NCI-H1092 (cell line): Measurements from ENCODE around the gene CDH4.

Experiments used
- DNase-seq: peaks from one replicate; lab custom pipeline; 2025; lab: John Stamatoyannopoulos, UW

The CDH4 gene

DNA sequence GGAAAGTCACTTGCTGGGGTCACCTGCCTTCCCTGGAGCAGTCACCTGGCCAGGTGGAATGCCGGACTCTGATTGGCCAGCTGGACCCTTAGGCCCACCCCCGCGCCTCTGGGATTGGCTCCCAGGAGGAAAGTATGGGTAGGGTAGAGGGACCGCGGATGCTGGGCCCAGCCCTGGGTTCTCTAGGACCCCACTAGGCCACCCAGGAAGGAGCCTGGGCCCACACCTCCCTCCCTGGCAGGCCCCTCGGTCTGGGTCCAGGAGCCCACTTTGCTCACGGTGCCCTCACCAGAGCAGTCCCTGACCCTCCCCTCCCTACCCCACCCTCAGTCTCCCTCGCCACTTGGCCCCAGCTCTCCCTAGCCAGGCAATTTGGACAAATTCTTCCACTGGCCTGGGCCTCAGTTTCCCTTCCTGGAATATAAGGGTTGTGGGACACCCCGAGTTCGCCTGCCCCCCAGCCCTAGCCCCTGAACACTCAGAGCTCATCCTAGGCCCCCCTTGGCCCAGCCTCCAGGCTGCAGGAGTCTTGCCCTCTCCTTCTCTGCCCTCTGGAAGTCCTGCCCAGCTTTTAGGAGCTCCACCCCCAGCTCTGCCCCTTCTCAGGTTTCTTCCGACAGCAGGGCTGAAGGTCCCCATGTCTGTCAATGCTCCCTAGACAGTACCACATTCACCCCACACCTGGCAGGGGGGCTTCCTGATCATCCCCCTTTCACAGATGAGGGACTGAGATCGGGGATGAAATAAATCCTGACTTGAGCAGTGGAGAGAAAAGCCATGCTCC lies 514.0 kb downstream of the CDH4 start:
- DNase-seq: no peak

DNA sequence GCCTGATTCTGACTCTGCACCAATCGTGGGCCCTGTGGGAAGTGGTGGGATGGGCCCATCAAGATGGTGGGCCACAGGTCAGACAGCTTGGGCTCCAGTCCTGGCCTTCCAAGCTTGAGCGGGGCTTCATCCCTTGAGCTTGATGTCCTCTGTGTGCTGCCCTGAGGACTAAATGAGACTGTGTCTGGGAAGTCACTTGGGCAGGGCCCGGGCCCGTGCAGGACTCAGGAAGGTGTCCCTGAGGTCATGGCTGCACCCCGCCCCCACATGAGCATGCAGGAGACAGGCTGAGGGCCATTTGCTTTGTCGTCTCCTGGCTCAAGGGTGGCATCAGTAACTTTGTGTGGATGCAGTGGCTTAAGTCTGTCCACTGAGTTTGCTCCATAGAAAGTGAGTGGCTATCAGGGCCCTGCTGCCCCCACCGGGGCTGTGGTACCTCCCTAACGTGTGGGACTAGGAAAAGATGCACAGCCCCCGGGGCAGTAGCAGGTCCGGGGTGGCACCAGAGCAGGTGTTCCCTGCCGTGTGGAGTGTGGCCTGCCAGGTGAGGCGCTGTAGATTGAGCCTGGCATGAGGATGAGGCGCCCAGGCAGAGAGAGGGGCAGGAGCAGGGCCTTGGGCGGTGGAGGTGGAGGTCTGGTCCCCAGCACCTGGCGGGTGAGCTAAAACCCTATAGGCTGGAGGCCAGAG lies 515.0 kb downstream of the CDH4 start:
- DNase-seq: no peak

DNA sequence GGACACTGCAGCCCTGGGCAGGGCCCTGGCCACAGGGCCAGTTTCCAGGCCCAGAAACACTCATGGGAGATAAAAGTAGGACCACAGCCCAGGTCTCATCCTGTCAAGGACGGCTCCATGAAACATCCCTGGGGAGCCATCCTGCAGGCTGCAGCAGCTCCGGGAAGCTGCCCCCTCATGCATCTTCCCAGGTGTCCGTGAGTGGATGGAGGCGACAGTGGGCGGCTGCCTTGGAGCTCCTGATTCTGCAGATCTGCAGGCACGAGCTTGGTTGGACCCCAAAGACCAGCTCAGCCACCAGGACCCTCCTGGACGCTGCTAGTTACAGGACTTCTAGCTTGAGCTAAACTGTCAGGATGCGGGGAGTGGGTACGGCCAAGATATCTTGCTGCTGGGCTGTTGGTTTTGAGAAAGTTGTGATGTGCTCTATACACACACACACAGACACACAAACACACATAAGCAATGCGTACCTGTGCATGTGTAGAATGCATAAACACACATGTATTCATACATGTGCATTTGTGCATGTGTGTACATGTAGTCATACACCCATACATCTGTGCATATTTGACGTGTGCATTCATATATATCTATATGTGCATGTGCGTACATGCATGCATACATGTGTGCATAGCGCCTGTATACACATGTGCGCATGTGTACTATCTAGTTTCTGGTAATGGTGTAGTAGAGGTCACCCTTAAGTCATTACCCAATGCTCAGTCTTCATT lies 515.9 kb downstream of the CDH4 start:
- no peak for DNase-seq

DNA sequence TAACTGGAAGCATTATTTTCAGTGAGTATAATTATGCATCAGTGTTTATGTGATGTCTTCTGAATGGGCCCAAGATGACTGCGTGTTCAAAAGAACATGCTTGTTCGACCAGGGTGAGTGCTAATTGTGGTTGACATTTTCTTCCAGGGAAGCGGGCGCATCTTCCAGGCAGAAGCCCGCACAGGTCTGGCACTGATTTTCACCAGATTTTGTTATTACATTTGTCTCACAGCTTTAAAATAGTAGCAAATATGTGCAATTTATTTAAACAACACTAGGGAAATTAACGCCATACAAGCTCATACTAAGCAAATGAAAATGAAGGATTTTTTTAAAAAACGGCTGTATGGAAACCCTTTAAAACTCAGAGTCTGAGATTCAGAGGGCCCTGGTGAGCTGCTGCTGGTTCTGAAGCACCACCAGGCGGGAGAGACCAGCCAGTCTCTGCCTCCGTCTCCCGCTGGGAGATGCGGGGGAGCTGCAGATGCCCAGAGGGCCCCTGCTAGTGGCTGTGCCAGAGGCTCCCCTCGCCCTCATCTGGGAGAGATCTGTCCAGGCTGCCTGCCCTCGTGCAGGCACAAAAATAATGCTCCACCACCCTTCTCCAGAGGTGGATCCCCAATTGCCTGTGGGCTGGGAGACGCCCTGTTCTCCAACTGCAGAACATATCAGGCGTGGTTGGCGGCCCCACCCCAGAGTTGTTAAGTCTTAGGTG lies 516.7 kb downstream of the CDH4 start:
- DNase-seq: no peak

DNA sequence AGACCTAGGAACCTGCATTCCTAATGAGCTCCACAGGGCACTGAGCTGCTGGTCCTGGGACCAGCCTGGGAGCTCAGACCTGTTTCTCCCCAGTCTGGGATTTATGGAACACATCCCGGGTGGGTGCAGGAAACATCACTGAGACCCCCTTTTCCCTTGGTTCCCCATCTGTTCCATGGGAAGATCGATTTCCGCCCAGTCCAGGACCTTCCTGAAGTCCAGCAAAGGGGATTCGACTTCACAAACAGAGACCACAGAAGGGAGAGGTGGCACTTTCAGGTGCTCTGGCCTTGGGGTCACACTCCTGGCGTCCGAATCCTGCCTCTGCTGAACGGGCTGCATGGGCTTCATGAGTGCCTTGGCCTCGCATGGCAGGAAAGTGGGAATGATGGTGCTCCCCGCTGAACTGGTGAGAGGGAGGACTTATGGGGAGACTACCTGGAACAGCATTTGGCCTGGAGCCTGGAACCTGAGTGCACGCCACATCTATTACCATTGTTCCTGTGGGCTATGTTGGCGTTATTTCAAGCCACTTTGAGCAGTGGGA lies 517.3 kb downstream of the CDH4 start:
- no peak for DNase-seq

DNA sequence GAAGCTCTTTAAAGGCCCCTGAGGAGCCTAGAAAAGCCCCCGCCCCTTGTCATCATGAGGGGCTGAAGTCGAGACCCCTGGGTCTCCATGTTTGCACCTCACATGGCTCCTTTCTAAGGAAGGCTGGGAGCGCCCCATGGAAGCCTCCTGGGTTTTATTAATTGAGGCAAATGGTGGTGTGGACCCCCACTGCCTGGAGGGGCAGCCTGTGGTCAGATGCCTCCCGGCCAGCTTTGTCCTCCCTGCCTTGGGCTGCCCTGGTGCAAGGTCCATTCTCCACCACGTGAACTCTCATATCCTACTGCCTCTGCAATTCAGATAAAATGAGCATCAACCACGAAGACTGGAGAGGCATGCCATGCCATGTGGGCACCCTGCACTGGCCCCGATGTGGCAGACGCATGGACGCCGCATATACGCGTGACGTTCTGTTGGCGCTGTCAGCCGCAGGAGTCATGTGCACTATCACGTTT lies 518.1 kb downstream of the CDH4 start:
- DNase-seq: no peak

DNA sequence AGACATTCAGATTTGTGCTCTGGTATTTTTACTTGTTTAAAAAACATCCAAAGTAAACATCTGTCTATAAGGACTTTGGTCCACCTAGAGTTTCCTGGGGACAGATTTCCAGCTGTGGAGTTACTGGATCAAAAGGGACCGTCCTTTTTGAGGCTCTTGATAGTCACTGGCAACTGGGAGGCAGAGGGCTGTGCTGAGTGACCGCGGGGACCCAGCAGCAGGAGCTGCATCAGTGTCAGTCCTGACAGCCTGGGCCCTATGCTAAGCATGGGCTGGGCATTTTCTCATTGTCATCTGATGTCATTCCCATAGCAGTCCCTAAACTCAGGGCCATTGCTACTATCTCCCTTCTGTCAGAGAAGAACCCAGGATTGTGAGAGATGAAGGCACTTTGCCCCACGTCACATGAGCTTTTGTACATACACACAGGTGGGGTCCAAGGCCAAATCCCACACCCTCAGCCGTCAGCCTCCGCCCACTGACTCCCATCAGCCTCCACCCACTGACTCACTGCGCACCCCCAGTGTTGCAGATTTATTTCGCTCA lies 519.8 kb downstream of the CDH4 start:
- DNase-seq: no peak

DNA sequence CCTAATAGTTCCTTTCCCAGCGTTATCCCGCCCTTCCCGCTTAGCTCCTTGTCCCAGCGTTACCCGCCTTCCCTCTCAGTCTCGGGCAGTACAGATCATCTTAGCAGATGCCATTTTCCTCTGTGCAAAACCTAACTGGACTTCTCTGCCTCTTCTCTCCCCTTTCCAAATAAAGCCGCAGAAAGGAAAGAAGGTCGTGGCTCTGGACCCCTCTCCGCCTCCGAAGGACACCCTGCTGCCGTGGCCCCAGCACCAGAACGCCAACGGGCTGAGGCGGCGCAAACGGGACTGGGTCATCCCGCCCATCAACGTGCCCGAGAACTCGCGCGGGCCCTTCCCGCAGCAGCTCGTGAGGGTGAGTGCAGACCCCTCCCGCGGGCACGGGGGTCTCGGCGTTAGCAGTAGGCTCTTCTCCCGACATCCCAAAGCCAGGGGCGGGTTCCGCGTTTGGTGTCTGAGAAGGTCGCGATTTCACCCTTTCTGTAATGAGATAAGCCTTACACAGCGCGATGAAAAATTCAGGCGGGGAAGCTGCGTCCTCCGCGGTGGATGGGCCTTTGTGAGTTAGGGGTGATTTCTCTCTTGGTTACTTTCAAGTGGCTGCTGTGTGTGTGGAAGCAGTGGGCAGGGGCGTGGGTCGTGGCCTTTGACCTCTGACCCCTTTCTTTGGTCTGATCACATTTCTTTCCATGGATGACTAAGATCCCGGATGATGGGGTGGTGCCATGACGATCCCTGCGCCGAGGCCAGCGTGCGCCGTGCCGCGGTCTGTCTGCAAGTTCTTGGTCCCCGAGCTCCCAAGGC lies 521.0 kb downstream of the CDH4 start:
- DNase-seq: no peak

DNA sequence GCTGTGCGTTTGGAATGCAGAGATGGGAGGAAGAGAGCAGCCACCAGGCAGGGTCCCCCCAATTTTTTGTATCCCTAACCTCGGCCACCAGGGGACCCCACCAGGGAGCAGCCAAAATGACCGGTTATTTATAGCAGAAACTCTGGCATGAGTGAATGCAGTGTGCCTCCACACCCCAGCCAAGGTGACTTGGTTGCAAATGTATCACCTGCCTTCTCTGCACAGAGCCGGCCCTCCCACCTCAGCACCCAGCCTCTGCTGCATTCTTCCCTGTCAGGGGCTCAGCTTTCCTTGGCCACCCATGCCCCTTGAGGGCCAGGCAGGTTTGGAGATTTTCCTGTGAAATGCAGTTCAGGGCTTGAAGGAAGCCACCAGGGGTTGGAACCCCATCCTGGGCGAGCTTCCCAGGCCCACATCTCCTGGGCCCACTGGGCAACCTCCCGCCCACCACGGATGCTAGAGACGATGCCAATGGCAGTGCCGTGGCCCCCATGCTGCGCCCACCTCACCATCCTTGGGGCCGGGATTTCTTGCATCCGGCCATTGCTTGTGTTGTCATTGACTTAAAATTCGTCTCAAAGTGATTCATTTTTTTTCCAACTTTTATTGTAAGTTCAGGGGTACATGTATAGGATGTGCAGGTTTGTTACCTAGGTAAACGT lies 522.0 kb downstream of the CDH4 start:
- no peak for DNase-seq

DNA sequence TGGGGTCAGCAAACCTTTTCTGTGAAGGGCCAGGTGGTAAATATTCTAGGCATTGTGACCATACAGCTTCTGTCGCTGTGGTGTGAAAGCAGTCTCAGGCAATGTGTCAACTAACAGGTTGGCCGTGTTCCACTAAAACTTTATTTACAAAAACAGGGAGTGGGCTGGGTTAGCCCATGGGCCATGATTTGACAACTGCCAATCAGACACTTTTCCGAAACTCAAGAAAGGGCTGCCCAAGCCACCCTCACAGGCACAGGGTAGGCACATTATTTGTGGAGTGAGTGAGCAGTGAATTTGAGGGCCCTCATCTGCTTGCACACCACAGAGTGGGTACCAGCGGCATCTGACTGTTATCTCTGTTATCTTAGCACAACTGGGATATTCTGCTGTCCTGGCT lies 523.4 kb downstream of the CDH4 start:
- DNase-seq: no peak

DNA sequence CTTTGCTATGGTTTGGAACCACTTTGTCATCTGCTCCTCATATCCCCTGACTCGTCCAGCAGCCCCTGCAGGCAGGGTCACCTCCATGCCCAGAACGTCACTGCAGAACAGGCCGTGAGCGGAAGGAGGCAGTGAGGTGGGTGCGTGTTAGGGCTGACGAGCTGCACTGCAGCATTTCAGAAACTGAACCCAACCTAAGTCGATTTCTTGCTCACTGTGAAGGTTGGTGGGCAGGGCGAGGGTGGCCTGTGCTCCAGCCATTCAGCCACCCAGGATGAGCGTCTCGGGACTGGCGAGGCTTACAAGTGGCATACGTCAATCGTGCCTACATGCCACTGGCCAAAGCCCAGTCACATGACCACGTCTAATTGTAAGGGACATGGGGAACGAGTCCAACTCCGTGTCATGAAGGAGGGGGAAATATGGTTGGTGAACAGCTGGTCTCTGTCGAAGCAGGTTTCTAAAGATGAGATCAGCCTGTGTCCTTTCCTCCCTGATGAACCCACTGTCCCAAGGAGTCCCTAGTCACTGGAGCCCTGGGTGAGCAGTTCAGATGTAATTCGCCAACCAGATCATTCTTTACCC lies 524.5 kb downstream of the CDH4 start:
- DNase-seq: no peak

DNA sequence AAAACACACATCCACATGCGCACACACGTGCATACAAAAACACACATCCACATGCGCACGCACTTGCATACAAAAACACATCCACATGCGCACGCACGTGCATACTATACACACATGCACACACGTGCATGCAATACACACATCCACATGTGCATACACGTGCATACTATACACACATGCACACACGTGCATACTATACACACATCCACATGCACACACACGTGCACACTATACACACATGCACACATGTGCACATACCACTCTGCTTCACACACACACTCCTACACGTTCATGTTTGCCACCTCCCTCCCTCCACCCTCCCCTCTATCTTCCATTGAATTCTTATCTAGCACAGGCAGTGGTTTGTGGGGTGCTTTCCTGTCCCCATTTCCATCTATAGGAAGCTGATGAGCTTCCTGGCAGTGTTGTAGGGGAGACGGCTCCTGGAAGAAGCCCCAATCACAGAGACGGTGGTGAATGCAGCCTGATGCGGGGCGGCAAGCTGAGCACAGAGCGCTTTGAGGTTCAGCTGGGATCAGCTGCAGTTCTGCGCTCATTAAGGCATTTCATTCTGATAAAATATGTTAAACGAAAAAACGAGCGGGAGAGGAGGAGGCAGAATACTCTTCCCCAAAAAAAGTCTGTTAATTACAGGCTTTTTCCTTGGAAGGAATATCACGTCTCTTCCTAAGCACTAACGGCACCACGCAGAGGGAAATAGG lies 525.9 kb downstream of the CDH4 start:
- DNase-seq: no peak

DNA sequence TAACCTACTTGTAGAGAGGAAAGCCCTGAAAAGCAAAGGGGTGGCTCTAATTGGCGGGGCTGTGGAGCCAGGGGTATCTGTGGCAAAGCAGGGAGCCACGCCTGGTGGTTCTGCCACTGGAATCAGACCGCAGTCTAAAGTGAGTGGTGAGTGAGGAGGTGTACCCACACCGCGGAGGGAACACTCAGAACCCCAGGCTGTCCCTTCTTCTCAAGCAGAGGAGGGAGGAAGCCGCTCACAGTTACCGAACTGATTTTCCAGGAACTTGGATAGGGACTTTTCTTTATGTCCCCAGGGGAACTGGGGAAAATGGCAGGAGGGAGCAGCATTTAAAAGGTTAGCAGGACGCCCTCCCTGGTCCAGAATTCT lies 526.4 kb downstream of the CDH4 start:
- no peak for DNase-seq

DNA sequence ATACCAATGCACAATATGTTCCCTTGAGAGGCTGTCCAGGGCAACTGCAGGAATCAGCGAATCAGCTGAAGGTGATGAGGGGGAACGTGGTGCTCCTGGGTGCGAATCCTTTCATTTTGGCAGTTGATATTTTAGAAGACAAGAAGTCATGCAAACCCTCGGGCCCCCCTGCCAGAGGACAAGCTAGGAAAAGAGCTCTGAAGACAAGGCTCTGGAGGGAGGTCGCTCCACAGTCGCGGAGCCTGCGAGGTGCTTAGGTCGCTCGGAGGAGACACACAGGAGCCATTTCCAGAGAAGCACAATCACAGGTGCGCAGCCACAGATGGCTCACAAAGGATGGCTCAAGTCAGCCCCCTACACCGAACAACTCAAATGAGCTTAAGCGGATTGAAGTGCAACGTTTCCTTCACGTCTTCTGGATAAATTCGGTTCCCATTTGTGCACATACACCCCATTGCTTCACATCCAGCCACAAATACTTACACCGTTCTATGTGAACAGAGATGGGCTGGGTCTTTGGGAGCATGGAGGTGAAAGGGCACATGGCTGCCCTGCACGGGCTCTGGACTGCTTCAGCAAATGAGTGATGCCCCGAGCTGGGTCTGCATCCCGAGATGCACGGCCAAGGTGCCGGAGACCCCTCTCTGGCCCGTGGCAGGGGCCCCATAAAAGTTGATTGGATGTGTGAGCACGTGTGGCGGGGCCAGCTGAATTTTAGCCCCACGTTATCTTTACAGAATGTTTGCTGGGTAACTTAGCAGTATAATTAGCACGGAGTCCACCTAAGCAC lies 527.3 kb downstream of the CDH4 start:
- DNase-seq: no peak

DNA sequence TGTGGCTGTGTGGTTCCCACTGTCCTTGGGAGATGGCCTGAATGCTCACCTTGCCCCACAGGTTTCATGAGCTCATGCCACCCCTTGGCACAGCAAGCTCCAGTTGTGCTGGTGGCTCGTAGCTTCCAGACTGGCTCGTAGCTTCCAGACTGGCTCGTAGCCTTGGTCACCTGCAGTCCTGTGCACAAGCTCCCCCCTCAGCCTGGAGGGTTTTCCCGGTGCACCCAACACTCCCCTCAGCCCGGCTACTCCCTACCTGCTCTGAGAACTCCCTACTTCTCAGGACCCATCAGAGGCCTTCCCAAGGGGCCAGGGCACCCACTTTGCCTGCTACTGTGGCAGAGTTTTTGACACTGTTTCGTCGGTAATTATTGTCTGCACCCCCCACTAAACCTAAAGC lies 528.0 kb downstream of the CDH4 start:
- no peak for DNase-seq

DNA sequence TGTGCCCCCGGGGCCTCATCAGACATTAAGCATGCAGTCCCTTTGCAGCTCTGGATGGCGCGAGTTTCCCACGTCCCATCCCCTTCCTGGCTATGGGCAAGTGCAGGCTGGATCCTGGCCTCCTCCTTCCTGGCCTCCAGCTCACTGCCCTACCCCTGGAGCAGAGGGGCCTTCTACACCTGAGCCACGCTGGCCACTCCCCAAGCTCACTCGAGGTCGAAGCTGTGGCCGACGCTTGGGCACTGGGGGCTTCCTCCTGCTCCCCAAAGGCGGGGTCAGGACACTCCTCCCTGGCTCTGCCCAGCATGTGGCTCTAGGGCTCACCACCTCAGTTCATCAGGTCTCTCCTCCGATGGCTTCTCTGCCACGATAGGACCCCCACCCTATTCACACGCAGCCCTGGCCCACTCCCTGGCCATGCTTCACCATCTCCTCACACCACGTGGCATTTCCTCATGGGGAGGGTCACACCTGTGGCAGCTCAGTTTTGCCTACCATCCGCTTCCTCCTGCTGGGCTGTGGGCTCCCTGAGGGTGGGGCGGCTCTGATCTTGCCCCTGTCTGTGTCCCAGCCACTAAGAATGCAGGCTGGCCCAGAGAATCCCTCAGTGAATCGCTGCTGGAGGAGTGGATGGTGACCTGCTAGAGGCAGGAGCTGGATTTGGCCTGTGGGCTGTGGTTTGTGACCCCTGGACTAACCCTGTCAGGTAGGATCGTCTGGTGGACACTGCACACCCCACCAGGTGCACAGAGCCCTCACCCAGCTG lies 532.9 kb downstream of the CDH4 start:
- no peak for DNase-seq

DNA sequence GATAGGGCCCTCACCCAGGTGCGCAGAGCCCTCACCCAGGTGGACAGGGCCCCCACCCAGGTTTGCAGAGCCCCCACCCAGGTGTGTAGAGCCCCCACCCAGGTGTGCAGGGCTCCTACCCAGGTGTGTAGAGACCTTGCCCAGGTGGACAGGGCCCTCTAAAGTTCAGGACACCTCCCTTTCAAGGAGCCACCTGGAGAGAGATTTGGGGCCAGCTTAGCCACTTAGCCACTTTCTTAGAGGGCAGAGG lies 533.4 kb downstream of the CDH4 start:
- DNase-seq: no peak

DNA sequence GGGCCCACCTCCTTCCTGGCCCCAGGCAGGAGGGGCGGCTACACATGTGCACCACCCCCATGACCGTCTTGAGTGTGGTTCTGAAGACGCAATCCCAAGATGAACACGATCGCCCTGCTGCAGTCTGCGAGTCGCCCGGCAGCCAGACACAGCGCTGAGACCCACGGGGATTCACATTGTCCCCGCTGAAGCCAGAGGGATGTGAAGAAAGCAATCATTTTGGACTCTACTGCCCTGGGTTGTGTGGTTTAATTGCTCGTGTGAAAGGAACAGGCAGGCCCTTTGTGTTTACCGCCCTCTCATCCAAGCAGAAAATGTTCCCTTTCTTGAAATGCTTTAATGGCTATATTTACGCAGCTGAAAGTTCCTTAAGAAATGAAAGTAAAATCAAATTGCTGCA lies 534.2 kb downstream of the CDH4 start:
- DNase-seq: no peak
